ENCODE data around the gene TXNDC11.
A peak's percentile ranks its signal among the peaks of the same experiment; 100 is the strongest.

Gene TXNDC11

GRCh38 chr16:11696266-11697012, 46.2 kb downstream of the TXNDC11 start:
- Histone ChIP-seq H3K27ac (no peak overlapping the region), H3K4me3 (no peak overlapping the region)

GRCh38 chr16:11692651-11693050, 50.0 kb downstream of the TXNDC11 start:
- Histone ChIP-seq H3K4me3 (no peak overlapping the region), H3K27ac (no peak overlapping the region)

- no peak overlapping the region for H3K27ac ChIP-seq
- no peak overlapping the region for H3K4me3 ChIP-seq
Observed at GRCh38 chr16:11692171-11692570, 50.5 kb downstream of the TXNDC11 start.

- Histone ChIP-seq H3K27ac (no peak overlapping the region), H3K4me3 (no peak overlapping the region)
Observed at GRCh38 chr16:11691771-11692170, 50.9 kb downstream of the TXNDC11 start.

GRCh38 chr16:11691235-11691634, 51.4 kb downstream of the TXNDC11 start:
- Histone ChIP-seq H3K4me3 (no peak overlapping the region), H3K27ac (no peak overlapping the region)

- Histone ChIP-seq H3K27ac (peak overlapping the region in 9 of 21 experiments; percentile 0 to 57 (median 26)), H3K4me3 (no peak overlapping the region)
Observed at GRCh38 chr16:11689031-11689840, 53.4 kb downstream of the TXNDC11 start.

GRCh38 chr16:11688520-11688886, 54.2 kb downstream of the TXNDC11 start:
- H3K27ac ChIP-seq = peak overlapping the region in 4 of 21 experiments; percentile 0 to 57 (median 20)
- no peak overlapping the region for H3K4me3 ChIP-seq

GRCh38 chr16:11687601-11688519, 54.8 kb downstream of the TXNDC11 start:
- no peak overlapping the region for H3K4me3 ChIP-seq
- H3K27ac ChIP-seq = peak overlapping the region in 2 of 21 experiments; percentile 15 to 57

GRCh38 chr16:11686713-11687380, 55.8 kb downstream of the TXNDC11 start:
- Histone ChIP-seq H3K27ac (no peak overlapping the region), H3K4me3 (no peak overlapping the region)

- H3K4me3 ChIP-seq = no peak overlapping the region
- H3K27ac ChIP-seq = no peak overlapping the region
Observed at GRCh38 chr16:11685844-11686618, 56.6 kb downstream of the TXNDC11 start.

GRCh38 chr16:11684231-11685025, 58.2 kb downstream of the TXNDC11 start:
- Histone ChIP-seq H3K27ac (no peak overlapping the region), H3K4me3 (no peak overlapping the region)

GRCh38 chr16:11683145-11683544, 59.5 kb downstream of the TXNDC11 start:
- no peak overlapping the region for H3K4me3 ChIP-seq
- peak overlapping the region in 3 of 21 experiments; percentile 17 to 24 (median 20) for H3K27ac ChIP-seq

GRCh38 chr16:11682655-11683096, 60.0 kb downstream of the TXNDC11 start:
- H3K27ac ChIP-seq = peak overlapping the region in 2 of 21 experiments; percentile 17 to 20
- H3K4me3 ChIP-seq = no peak overlapping the region

- Histone ChIP-seq H3K4me3 (no peak overlapping the region), H3K27ac (peak overlapping the region in 2 of 21 experiments; percentile 17 to 47)
Observed at GRCh38 chr16:11681976-11682654, 60.5 kb downstream of the TXNDC11 start.

GRCh38 chr16:11681556-11681955, 61.1 kb downstream of the TXNDC11 start:
- Histone ChIP-seq H3K4me3 (no peak overlapping the region), H3K27ac (peak overlapping the region in 3 of 21 experiments; percentile 6 to 22 (median 17))

- H3K4me3 ChIP-seq = no peak overlapping the region
- peak overlapping the region in 3 of 21 experiments; percentile 14 to 22 (median 14) for H3K27ac ChIP-seq
Observed at GRCh38 chr16:11679941-11680911, 62.4 kb downstream of the TXNDC11 start.

Measured in skin epidermis (tissue), 12 donors.